HG03565 (cell line): ENCODE data around the gene ZNF652.
"Not testable (repeated sequence)": the region's sequence is repeated elsewhere in the genome, so short reads cannot be mapped to it uniquely, and the experiment has no call there.

Experiments used
- ATAC-seq: cut with Tn5 transposase; IDR thresholded peaks from one replicate; pipeline ENCODE4 v1.9.1; 2021; ENCODE audit warnings: mild to moderate bottlenecking, moderate library complexity; ENCODE audit not compliant: unreplicated experiment

Gene ZNF652

DNA sequence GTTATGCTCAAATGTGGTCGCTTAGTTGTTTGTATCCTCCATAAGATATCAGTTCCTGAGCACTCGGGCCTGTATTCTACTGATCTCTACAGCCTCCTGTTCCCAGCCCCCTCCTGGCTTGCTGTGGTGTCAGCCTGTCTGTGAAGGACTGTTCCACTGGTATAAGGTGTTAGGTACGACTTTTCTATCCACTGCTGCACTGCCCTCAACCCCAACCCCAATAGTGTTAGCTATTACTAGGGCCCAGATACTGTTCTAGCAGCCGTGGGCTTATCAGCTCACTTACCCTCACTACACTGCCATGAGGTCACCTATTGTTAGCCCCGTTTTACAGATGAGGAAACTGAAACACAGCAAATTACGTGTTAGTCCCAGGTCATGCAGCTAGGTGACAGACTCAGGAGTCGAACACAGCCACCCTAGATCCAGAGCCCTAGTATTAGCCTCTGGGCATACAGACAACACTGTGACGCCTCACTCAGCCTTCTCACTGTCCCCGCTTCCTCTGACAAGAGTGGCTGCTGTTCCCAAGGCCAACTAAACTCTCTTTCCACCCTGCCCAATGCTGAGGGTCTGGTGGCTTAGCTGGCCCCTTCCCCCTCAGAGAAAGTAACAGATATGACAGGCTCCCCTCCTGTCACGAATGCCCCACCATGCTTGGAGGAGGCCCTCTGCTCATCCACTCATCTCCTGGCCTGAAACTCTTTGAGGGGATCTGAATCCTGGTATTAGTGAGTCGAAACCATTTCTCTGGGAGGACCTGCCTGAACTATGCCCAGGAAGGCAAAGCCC is 25.6 kb upstream of the ZNF652 start:
- no peak for ATAC-seq

DNA sequence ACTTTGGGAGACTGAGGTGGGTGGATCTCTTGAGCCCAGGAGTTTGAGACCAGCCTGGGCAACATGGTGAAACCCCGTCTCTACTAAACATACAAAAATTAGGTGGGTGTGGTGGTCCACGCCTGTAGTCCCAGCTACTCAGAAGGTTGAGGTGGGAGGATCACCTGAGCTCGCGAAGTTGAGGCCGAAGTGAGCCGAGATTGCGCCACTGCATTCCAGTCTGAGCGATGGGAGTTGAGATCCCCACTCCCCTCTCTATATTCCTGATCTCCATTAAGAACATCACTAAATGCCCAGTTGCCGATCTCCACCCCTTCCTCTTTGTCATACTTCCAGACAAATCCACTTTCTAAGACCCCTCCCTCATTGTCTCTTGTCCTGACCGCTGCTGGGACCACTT is 24.3 kb upstream of the ZNF652 start:
- ATAC-seq, result no peak

DNA sequence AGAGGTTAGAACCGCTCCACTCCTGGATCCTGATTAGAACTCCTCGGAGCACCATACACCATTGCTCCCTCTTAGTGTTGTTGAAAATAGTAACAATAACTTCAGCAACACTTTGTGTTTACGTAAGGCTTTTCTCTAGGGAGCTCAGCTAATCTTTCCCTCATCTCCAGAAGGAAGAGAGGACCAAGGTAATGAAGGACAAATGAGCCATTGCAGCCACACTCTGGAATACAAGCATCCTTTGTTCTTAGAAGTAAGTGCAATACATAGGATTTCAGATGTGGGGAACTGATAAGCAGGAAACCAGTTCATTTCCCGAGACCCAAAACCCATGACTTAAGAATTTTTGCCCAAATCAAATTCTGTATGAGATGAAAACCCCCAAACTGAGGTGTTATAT is 22.9 kb upstream of the ZNF652 start:
- no peak for ATAC-seq

DNA sequence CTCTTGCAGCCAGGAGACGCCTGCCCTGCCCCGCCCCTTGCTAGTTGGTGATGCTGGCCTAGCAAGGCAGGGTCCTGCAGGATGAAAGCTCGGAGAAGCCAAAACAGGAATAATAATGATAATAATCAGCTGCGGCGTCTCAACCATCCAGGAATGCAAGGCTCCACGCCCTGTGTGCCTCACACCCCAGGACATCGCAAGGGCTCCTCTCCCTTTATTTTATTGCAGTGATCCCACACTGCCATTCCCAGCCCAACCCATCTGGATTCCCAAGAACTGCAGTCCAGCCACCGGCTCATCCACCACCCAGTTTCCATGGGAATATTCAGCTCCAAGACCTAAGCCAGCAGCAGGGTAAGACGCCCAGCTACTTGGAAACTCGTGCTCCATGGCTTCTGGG is 21.0 kb upstream of the ZNF652 start:
- ATAC-seq, result no peak

DNA sequence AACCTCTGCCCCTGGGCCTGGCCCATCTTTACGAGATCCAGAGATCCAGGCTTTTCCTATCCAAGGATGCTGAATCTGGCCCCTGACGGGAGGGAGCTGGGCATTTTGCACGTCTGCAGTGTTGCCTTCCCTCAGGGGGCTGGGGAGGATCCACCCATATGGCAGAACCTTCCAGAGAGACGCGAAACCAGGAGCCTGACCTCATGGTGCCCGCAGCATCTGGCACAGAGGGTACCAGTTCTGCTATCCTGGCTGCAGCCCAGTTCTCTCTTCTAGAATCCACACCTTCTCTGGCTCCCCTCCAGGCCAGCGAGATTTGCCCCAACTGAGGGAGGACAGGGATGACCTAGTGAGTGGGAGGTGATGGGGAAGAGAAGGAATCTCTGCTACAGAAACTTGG is 20.5 kb upstream of the ZNF652 start:
- no peak for ATAC-seq

DNA sequence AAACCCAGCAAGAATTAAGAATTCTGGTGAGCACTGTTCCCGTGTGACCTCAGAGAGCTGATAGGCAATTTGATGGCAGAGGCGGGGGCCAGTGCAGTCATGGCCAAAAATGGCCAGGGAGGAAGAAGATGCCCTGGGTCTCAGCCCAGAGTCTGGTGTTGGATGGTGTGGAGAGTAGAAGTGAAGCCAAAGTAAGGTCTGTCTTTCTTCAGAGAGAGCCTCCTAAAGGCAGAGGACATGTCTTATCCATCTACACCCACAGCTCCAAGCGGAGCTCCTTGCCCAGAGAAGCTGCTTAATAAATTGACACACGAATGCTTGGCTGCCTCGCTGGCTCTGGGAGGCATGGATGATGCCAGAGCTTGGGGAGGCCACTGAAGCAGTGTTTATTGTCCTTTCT is 19.7 kb upstream of the ZNF652 start:
- ATAC-seq, result no peak

DNA sequence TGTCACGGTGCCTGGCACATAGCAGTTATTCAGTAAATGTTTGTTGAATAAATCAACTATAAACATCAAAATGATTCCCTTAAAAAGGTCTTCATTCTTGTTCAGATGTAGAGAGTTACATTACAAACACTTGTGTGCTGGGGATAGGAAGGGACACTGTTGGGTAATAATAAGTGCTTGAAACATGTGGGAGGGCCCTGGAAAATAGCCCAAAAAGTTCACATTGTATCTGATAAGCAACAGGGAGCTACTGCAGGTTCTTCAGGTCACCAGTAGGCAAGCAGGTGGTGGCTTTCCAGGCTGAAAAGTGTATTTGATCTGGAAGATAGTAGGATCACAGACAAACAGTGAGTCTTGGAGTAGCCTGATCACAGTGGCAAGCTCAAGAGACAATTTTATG is 19.0 kb upstream of the ZNF652 start:
- no peak for ATAC-seq

DNA sequence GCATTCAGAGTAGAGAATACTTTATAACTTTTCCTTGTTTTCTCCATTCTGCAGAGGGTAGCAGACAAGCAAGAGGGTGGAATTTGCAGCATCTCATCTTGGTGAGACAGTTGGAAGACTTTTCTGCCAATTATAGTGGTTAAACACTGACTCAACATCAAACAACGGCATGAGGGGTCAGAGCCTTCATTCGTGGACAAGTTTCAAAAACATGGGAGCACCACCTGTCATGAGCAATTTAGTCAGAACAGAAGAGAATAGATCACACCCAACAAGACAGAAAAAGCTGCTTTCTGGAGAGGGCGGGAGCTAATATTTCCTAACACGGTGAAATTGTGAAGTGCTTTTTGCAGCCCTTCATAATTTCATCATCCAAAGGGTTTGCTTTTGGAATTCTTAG is 17.9 kb upstream of the ZNF652 start:
- no peak for ATAC-seq

DNA sequence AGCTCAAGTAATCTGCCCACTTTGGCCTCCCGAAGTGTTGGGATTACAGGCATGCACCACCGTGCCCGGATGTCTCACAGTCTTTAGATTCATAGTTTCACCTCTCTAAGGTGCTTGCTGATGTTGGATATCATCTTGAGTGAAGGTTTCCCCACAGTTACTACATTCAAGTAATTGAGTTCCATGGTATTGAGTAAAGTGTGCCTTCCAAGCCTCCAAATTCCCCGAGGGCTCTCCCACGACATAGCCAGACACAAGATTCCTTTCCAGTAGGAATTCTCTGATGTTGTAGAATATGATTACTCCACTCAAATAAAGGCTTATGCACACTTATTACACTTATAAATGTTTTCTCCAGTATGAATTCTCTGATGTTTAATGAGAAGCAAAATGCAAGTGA is 16.3 kb upstream of the ZNF652 start:
- ATAC-seq, result no peak

DNA sequence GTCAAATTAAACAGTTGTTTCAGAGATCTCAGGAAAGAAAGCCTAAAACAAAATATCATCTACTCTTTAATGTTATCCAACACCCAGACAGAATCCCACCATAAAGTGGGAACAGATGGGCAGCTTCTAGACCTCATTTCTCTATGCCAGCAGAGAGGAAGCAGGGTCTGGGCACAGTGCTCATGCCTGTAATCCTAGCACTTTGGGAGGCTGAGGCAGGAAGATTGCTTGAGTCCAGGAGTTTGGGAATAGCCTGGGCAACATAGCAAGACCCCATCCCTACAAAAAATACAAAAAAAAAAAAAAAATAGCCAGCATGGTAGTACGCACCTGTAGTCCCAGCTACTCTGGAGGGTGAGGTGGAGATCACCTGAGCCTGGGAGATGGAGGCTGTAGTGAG is 13.5 kb upstream of the ZNF652 start:
- ATAC-seq, result no peak

DNA sequence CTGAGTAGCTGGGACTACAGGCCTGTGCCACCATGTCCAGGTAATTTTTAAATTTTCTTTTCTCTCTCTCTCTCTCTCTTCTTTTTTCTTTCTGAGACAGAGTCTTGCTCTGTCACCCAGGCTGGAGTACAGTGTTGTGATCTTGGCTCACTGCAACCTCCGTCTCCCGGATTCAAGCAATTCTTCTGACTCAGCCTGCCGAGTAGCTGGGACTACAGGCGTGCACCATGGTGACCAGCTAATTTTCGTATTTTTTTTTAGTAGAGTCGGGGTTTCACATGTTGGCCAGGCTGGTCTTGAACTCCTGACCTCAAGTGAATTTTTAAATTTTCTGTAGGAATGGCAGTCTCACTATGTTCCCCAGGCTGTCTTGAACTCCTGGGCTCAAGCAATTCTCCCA is 11.1 kb upstream of the ZNF652 start:
- ATAC-seq, result no peak

DNA sequence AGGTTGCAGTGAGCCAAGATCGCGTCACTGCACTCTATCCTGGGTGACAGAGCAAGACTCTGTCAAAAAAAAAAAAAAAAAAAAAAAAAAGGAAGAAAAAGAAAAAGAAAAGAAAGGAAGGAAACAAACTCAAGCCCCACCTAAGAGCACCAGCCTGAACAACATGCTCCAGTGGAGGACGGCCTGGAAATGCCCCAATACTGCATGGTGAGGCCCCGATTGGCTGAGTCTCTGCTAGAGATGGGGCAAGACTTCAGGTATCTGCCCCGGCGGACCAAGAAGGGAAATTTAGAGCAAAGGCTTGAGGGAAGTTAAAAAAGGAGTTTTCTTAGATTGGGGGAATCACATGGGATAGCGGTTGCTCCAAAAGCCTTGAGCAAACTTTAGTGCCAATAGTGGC is 10.4 kb upstream of the ZNF652 start:
- ATAC-seq, result no peak

DNA sequence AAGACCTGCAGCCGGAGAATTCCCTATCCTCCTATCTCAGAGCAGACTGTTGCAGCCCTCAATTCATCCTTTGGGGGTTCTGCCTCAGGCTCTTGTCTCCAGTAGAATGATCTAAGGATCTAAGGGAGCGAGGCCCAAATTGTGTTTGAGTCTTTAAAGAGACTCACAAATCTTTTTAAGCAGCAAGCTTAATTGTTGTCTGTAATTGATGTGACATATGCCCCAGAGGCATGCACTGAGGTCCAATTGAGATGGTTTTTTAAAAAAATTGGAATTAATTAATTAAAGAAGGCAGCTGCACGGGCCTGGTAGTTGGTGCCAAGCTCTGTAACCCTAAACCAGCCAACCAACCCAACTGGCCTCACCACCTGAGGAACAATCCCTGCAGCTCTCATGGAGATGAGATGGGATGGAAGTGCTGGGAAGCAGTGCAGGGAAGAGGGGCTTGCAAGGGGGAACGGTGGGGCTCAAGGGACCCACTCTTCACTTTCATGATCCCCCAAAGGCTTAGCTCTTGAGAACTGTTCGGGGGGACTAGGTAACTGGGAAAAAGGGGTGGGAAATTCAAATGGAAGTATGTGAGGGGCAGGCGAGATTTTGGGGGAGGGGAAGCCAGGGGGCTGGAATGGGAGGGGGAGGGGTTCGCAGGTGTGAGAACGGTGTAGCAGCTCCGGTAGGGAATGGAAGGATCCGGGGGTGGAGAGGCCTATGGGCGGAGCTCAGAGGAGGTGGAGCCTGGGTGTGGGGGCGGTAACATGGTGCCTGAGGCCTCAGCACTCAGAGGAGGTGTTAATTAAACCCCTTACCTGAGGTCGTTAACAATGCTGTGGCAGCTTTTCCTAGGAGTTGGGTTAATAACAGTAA is 9.2 kb upstream of the ZNF652 start:
- no peak for ATAC-seq

DNA sequence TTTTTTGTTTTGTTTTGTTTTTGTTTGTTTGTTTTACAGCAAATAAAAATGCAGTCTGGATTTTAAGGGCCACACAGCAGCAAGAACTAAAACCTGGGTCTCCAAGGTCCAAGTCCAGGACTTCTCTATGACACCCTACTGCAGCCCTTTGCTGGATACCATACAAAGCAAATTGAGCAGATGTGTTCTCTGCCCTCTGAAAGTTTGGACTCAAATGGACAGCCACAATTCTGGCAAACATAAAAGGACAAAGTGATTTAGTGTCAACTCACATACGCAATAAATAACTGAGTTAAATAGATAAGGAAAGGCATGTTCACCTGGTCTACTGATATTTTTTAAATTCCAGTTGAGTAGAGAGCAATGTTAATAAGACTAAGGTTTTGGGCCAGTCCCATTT is 7.7 kb upstream of the ZNF652 start:
- ATAC-seq, result no peak

DNA sequence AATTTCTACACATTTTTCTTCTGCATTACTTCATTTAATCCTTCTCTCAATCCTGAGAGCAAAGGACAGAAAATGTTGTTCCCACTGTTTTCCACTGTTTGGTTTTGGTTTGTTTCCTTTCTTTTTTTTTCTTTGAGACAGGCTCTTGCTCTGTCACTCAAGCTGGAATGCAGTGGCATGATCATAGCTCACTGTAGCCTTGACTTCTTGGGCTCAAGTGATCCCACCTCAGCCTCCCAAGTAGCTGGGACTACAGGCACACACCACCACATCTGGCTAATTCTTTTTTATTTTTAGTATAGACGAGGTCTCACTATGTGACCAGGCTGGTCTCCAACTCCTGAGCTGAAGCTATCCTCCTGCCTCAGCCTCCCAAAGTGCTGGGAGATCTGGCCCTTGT is 7.0 kb upstream of the ZNF652 start:
- ATAC-seq, result no peak

DNA sequence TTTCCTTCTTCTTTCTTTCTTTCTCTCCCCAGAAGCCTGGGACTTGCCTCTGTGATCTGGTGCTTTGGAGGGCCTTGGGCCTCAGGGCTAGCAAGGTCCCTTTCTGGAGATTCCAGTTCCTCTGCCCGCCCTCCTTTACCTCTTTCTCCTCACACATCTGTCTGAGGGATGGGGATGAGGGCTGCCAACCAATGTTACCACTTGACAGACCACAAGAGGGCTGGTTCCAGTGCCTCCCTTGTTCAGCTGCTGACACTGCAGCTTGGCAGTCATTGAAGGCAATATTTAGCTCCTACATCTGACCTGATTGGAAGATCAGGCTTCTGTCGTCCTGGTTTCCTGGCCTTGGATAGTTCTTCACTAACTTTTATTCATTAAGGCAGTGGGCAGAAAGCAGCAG is 3.6 kb upstream of the ZNF652 start:
- ATAC-seq, result no peak

DNA sequence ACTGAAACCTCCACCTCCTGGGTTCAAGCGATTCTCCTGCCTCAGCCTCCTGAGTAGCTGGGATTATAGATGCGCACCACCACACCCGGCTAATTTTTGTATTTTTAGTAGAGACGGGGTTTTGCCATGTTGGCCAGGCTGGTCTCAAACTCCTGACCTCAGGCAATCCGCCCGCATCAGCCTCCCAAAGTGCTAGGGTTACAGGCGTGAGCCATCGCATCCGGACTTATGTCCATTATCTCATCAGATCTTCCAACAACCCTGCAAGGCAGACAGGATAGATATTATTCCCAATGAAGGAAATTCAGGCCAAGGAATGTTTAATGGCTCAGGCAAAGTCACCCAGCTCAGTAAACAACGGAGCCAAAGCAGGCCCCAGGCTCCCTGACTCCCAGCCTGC is 3.1 kb upstream of the ZNF652 start:
- ATAC-seq, result not testable (repeated sequence)

DNA sequence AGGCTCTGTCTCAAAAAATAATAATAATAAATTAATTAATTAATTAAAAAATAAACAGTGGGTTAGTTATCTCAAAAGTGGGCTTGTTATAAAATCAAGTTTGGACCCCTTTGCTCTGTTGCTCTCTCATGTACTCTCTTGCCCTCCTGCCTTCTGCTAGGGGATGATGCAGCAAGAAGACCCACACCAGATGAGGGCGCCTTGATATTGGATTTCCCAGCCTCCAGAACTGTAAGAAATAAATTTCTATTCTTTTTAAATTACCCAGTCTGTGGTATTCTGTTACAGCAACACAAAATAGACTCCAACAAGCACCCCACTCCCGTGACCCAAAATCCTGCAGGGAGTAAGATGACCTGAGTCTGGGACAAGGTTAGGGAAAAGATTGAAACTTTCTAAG is 2.1 kb upstream of the ZNF652 start:
- ATAC-seq, result no peak

DNA sequence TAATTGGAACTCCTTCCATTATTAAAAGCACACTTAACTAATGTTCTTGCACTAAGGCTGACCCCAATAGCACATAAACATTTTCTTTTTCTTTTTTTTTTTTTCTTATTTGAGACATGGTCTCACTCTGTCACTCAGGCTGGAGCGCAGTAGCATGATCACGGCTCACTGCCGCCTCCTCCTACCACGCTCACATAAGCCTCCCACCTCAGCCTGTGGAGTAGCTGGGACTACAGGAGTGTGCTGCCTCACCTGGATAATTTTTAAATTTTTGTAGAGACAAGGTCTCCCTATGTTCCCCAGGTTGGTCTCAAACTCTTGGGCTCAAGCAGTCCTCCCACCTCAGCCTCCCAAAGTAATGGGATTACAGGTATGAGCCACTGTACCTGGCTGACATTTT is 1.2 kb upstream of the ZNF652 start:
- ATAC-seq, result no peak

DNA sequence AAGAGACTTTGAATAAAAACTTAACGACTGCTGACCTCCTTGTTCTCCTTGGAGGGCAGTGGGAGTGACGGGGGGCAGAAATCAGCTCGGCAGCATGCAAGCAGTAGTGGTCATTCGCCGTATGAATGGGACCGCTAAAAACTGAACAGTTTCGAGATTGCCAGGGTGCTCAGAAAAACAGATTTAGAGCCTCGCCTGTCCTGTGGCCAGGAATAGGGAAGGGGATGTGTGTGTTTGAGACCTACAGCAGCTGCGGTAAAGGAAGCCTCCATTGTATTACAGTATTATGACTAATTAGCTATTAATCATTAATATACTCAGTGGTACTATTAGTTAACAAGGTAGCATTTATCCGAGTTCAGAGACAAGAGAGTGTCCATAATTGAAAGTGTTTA is 670 bp upstream of the ZNF652 start:
- ATAC-seq, result no peak

DNA sequence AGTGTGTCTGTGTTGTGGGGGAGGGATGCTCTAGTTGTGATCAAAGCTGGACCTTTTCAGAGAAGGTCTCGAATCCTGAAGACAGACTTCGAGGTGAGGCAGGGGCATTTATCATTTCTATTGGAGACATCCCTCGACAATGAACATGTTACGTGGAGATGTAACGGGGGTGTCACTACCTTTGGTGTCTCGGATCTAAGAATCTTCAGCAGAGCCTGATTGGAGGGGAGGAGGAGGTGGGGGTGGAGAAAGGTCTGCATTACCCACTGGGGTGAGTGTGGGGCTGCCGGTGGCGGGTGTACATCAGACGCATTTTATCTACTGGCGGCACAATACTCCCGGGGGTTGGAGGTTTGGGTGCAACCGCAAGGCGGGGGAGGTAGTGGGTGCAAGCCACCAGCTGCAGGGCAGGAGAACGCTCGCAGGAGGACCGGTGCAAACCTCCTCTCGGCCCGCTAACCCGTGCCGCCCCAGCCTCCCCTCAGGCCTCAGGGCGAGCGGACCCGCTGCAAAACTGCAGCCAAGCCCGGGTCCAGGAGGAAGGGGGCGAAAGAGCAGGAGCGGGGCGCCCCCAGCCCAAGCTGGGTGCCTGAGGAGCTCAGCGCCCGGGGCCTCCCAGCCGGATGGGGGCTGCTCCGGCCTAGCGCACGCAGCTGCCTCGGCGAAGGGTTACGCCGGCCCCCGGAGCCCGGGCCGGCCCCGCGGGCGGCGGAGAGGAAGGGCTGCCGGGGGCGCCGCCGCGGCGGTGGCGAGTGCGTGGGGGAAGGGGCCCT is 735 bp downstream of the ZNF652 start:
- peak; percentile 22 for ATAC-seq

DNA sequence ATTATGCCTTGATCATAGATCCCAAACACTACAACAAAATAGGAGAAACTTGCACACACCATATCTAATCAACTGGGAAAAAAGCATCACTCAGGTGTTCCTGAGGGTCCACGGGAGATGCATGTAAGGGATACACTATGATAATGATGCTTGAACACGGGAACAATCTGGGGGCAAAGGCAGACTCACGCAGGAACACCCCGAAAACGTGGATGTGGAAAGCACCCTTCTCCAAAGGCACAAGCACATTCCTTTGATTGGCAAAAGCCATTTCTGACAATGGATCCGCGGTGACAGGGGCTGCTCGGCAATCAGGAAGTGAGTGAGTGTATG is 1.3 kb downstream of the ZNF652 start:
- peak; percentile 9 for ATAC-seq
